HepG2 (cell line): ENCODE data around the gene LHB. TPM values are rescaled to one million over a fixed set of nuclear protein-coding genes. Genes with fewer than 3 reads are reported as not detected.
A peak's percentile ranks its signal among the peaks of the same experiment; 100 is the strongest.

Experiments used
- ATAC-seq: fragments of 200-7000 bp; cut with Tn5 transposase; 3 replicates; pipeline ENCODE4 v1.9.1; 2020; ENCODE audit warnings: mild to moderate bottlenecking, moderate library complexity
- BruUV-seq: library from RNA; stranded (reverse); fragments of 400-500 nt; replicated peaks from 2 replicates; lab custom pipeline; 2021; lab: Mats Ljungman, UMichigan
- CTCF ChIA-PET: fragments of 300-600 bp; formaldehyde crosslinking; extraction: SDS; loops from one replicate; lab custom pipeline; 2021; ENCODE audit warnings: low total read pairs, inconsistent platforms, low intra/inter-chr PET ratio; lab: Yijun Ruan, JAX
- POLR2A ChIA-PET: fragments of 350-600 bp; sonication (Branson Sonifier 250); formaldehyde crosslinking; loops from one replicate; lab custom pipeline; 2020; ENCODE audit warnings: antibody characterized with exemption, inconsistent platforms; lab: Yijun Ruan, JAX
- DNase-seq: peaks from one replicate; pipeline ENCODE4 v3.0.0-alpha.2; 2015; ENCODE audit warnings: low spot score
- FAIRE-seq: peaks from 3 replicates; lab custom pipeline; 2011; peaks lifted over from hg19 to GRCh38; lab: Jason Lieb, UNC
- H2AFZ ChIP-seq: one replicate; pipeline ENCODE4 v1.6.1; 2011; ENCODE audit warnings: low read length, inconsistent platforms
- H3K27ac ChIP-seq: fragments of 300-600 bp; 3 replicates; pipeline ENCODE4 v1.8.0; 2011; ENCODE audit warnings: mixed run types, mild to moderate bottlenecking, mixed read lengths, low read length, inconsistent platforms; ENCODE audit not compliant: insufficient read depth; ENCODE audit errors: extremely low read length
- H3K27me3 ChIP-seq, 2 experiments: fragments of 200-600 bp in 1 of 2; 2 replicates in 1 of 2; 3 replicates in 1 of 2; pipeline versions ENCODE4 v1.6.0 to v1.8.0; 2011; ENCODE audit warnings: low read length in 2 of 2, mild to moderate bottlenecking in 2 of 2, moderate library complexity in 2 of 2, inconsistent platforms in 1 of 2; ENCODE audit not compliant: insufficient read depth in 2 of 2, control insufficient read depth in 1 of 2
- H3K36me3 ChIP-seq, 2 experiments: fragments of 200-600 bp in 1 of 2; replicated peaks in 1 of 2; 2 replicates in 1 of 2; 3 replicates in 1 of 2; pipeline versions ENCODE4 v1.5.1 to v1.8.0; 2011; ENCODE audit warnings: low read length in 2 of 2, inconsistent platforms in 1 of 2; ENCODE audit not compliant: insufficient read depth in 2 of 2, control insufficient read depth in 1 of 2
- H3K4me1 ChIP-seq: 2 replicates; pipeline ENCODE4 v1.5.1; 2012; ENCODE audit warnings: low read length, inconsistent platforms; ENCODE audit not compliant: insufficient read depth
- H3K4me2 ChIP-seq: 2 replicates; pipeline ENCODE4 v1.6.0; 2011; ENCODE audit warnings: low read depth, low read length, inconsistent platforms
- H3K4me3 ChIP-seq, 3 experiments: fragments of 200-600 bp in 1 of 3; sonication (generic), shearing (Covaris generic) in 1 of 3; replicated peaks in 1 of 3; 2 replicates each; pipeline ENCODE4 v1.5.1; 2011 to 2016; ENCODE audit warnings: low read length in 3 of 3, inconsistent platforms in 2 of 3, low read depth in 2 of 3, mild to moderate bottlenecking in 2 of 3, control low read depth in 1 of 3, mixed read lengths in 1 of 3; ENCODE audit not compliant: insufficient read depth in 1 of 3
- H3K79me2 ChIP-seq: one replicate; pipeline ENCODE4 v1.6.1; 2011; ENCODE audit warnings: low read length, inconsistent platforms; ENCODE audit not compliant: insufficient read depth
- H3K9ac ChIP-seq: 2 replicates; pipeline ENCODE4 v1.6.0; 2011; ENCODE audit warnings: mild to moderate bottlenecking, low read depth, low read length, inconsistent platforms; ENCODE audit not compliant: insufficient read depth
- H3K9me3 ChIP-seq: 2 replicates; pipeline ENCODE4 v1.5.1; 2012; ENCODE audit warnings: mild to moderate bottlenecking, low read length
- H4K20me1 ChIP-seq: 2 replicates; pipeline ENCODE4 v1.6.0; 2011; ENCODE audit warnings: inconsistent platforms, mild to moderate bottlenecking, low read length, moderate library complexity; ENCODE audit not compliant: insufficient read depth
- DNMT3B ChIP-seq: conservative IDR thresholded peaks from 2 replicates; pipeline ENCODE4 v1.6.1; 2016; ENCODE audit warnings: missing biosample characterization, control low read depth
- KLF12 ChIP-seq: sonication (generic); formaldehyde crosslinking; IDR thresholded peaks from 2 replicates; pipeline ENCODE4 v1.4.0; 2020; ENCODE audit warnings: missing genetic modification reagents, borderline replicate concordance
- MLXIP ChIP-seq: sonication (generic); formaldehyde crosslinking; IDR thresholded peaks from 2 replicates; pipeline ENCODE4 v1.9.0; 2021; ENCODE audit warnings: missing genetic modification reagents, borderline replicate concordance
- SRSF4 ChIP-seq: fragments of 200-400 bp; formaldehyde crosslinking; IDR thresholded peaks from one replicate; pipeline ENCODE4 v1.6.1; 2018; ENCODE audit warnings: mild to moderate bottlenecking, low read depth, low read length, moderate library complexity; ENCODE audit not compliant: poor library complexity, severe bottlenecking
- STAT6 ChIP-seq: sonication (generic); formaldehyde crosslinking; IDR thresholded peaks from 2 replicates; pipeline ENCODE4 v1.4.0; 2020; ENCODE audit warnings: missing genetic modification reagents, mild to moderate bottlenecking, borderline replicate concordance
- ZFP90 ChIP-seq: sonication (generic); formaldehyde crosslinking; IDR thresholded peaks from 2 replicates; pipeline ENCODE4 v1.8.0; 2022; ENCODE audit warnings: missing genetic modification reagents, mild to moderate bottlenecking, inconsistent platforms, borderline replicate concordance
- ZNF275 ChIP-seq: sonication (generic); formaldehyde crosslinking; IDR thresholded peaks from 2 replicates; pipeline ENCODE4 v1.8.0; 2022; ENCODE audit warnings: missing genetic modification reagents, mild to moderate bottlenecking, inconsistent platforms, borderline replicate concordance
- ZNF546 ChIP-seq: sonication (generic); formaldehyde crosslinking; conservative IDR thresholded peaks from 2 replicates; pipeline ENCODE4 v1.8.1; 2023; ENCODE audit warnings: mild to moderate bottlenecking, missing genetic modification reagents
- WGBS: methylation state at CpG from one replicate; pipeline ENCODE4 v1.1.6; 2017; ENCODE audit warnings: low lambda C conversion rate; 5-methylcytosine and 5-hydroxymethylcytosine counted together
- in situ Hi-C: cut with HindIII; loops from 2 replicates; pipeline ENCODE4 v1.10.0; 2017; ENCODE audit warnings: low pct_unique_long_range_greater_than_20kb; ENCODE audit not compliant: extremely low pct_ligation_motif_present
- intact Hi-C: fragments of 100-400 bp; cut with micrococcal nuclease; formaldehyde crosslinking; loops from one replicate; pipeline ENCODE4 v1.10.0; 2022; ENCODE audit not compliant: unreplicated experiment
- polyA plus RNA-seq, 8 experiments: library from polyadenylated mRNA; depleted of rRNA in 3 of 8; stranded (reverse) in 7 of 8; unstranded in 1 of 8; fragments of >200 nt; fragmentation: Illumina TruSeq in 4 of 8; extraction: Trizol in 4 of 8; gene quantifications; 2 replicates each; pipeline versions ENCODE4 v1.2.1 to v1.2.3, GENCODE V29; 2011 to 2016; ENCODE audit warnings: low read depth in 4 of 8, missing spikeins in 1 of 8, mixed read lengths in 1 of 8; ENCODE audit not compliant: insufficient read depth in 1 of 8
- total RNA-seq, 5 experiments: library from RNA; depleted of rRNA; stranded (reverse); fragments of >200 nt; fragmentation: Illumina TruSeq; extraction: Trizol; gene quantifications; 2 replicates each; pipeline ENCODE4 v1.2.3, GENCODE V29; 2016; ENCODE audit warnings: low read depth in 1 of 5

The LHB gene
- total and polyA plus RNA-seq, 2 of the 13 experiments (the other 11 are each of a cell fraction or from before 2014, with no cell fraction given) = not detected

- in situ Hi-C loops = no loop called here
- H3K9ac ChIP-seq = peak overlapping the region; percentile 96; the same call in 1 of the 2 replicates
- no TSS peak for BruUV-seq
- TF ChIP-seq ZNF275 (CRISPR knock-in tag) (0 out of 2 replicates have a peak, but pooled peaks have one; percentile 56), KLF12 (CRISPR knock-in tag) (no peak), ZNF546 (no peak), SRSF4 (peak; percentile 73), STAT6 (CRISPR knock-in tag) (peak; percentile 63; the same call in 1 of the 2 replicates), MLXIP (CRISPR knock-in tag) (no peak), ZFP90 (CRISPR knock-in tag) (0 out of 2 replicates have a peak, but pooled peaks have one; percentile 50), DNMT3B (CRISPR knock-in tag) (0 out of 2 replicates have a peak, but pooled peaks have one; percentile 67)
These were observed 49.3 kb downstream of the LHB start for GRCh38 chr19:48967346-48968178.

More at GRCh38 chr19:48967346-48968178, 49.3 kb downstream of the LHB start:
- peaks cover 26% of the 10 kb centered on the region for H3K4me1 ChIP-seq
- peak overlapping the region; percentile 86 for H3K27ac ChIP-seq
- H3K36me3 ChIP-seq = peaks cover 3 to 25% of the 10 kb centered on the region in 2 experiments
- H3K27me3 ChIP-seq = no peaks in the 10 kb centered on the region; a peak in 1 of 5 replicates
- H3K9me3 ChIP-seq = no peaks in the 10 kb centered on the region
- intact Hi-C loops = loop anchor here (1.0 to 10.0 kb wide), 3 partner anchors 21 to 183 kb away; partner anchors contain the start of gene PPP1R15A
- no peak overlapping the region for H2AFZ ChIP-seq
- ChIA-PET CTCF (no interaction called here), POLR2A (interaction anchor here (0.8 to 5.6 kb wide), 20 partner anchors 8 to 179 kb away, joined by 3 to 153 read pairs (median 4); partner anchors contain the start of genes BAX, DHDH, GYS1 and NUCB1)
- peaks cover 33% of the 10 kb centered on the region for H4K20me1 ChIP-seq
- WGBS = 17% methylated on average over 13 of the region's 14 CpGs
- DNase-seq = peak; percentile 74
- FAIRE-seq = peak; percentile 92
- H3K79me2 ChIP-seq = peaks cover 25% of the 10 kb centered on the region
- ATAC-seq = peak; percentile 4
- H3K4me2 ChIP-seq = peak overlapping the region; percentile 97
- H3K4me3 ChIP-seq = peak overlapping the region in 1 of 3 experiments; percentile 99; a peak in 3 of 6 replicates
